Lung microvascular endothelial cell (primary cell): ENCODE results near the gene UQCR11. TPM values are rescaled to one million over a fixed set of nuclear protein-coding genes. Genes with fewer than 3 reads are reported as not detected.

ENCODE experiments used
- DNase-seq, 2 donors: peaks; one replicate each; pipeline versions ENCODE4 v3.0.0 to v3.0.0-alpha.2; 2010; ENCODE audit warnings: low read depth in 2 of 2
- total RNA-seq: library from RNA; depleted of rRNA; stranded (reverse); fragments of >200 nt; gene quantifications from 2 replicates; pipeline ENCODE4 v1.2.1, GENCODE V29; 2014

UQCR11 gene
- total RNA-seq, 1 donor from 2014 or later, result 127 TPM

GRCh38 chr19:1636325-1637236 lies 31.3 kb upstream of the UQCR11 start:
- DNase-seq, result no peak

GRCh38 chr19:1634938-1635243 lies 29.6 kb upstream of the UQCR11 start:
- no peak for DNase-seq

GRCh38 chr19:1634242-1634937 lies 29.1 kb upstream of the UQCR11 start:
- DNase-seq, result no peak

- DNase-seq, result no peak
These were observed 28.1 kb upstream of the UQCR11 start for GRCh38 chr19:1633269-1633826.

- DNase-seq, result no peak
These were observed 27.4 kb upstream of the UQCR11 start for GRCh38 chr19:1632462-1633268.

- no peak for DNase-seq
These were observed 26.4 kb upstream of the UQCR11 start for GRCh38 chr19:1631557-1632100.

GRCh38 chr19:1630811-1631210 lies 25.5 kb upstream of the UQCR11 start:
- no peak for DNase-seq

- DNase-seq, result no peak
These were observed 24.8 kb upstream of the UQCR11 start for GRCh38 chr19:1630012-1630411.

GRCh38 chr19:1629256-1629808 lies 24.1 kb upstream of the UQCR11 start:
- DNase-seq, result no peak

- no peak for DNase-seq
These were observed 21.9 kb upstream of the UQCR11 start for GRCh38 chr19:1627194-1627593.

- DNase-seq, result no peak
These were observed 21.3 kb upstream of the UQCR11 start for GRCh38 chr19:1626417-1627010.

GRCh38 chr19:1624458-1624857 lies 19.2 kb upstream of the UQCR11 start:
- DNase-seq, result peak; percentile 83 to 88

GRCh38 chr19:1622541-1622940 lies 17.3 kb upstream of the UQCR11 start:
- no peak for DNase-seq

- DNase-seq, result no peak
These were observed 16.7 kb upstream of the UQCR11 start for GRCh38 chr19:1622007-1622406.

- no peak for DNase-seq
These were observed 16.3 kb upstream of the UQCR11 start for GRCh38 chr19:1621574-1621973.

GRCh38 chr19:1621021-1621420 lies 15.8 kb upstream of the UQCR11 start:
- DNase-seq, result no peak

GRCh38 chr19:1620502-1620901 lies 15.2 kb upstream of the UQCR11 start:
- DNase-seq, result no peak

- DNase-seq, result no peak
These were observed 14.4 kb upstream of the UQCR11 start for GRCh38 chr19:1619703-1620102.

GRCh38 chr19:1619094-1619439 lies 13.8 kb upstream of the UQCR11 start:
- DNase-seq, result no peak

GRCh38 chr19:1618157-1619093 lies 13.2 kb upstream of the UQCR11 start:
- peak in 1 of 2 donors; percentile 48 for DNase-seq
